ENCODE results near the gene LHFPL2. TPM values are rescaled to one million over a fixed set of nuclear protein-coding genes. Genes with fewer than 3 reads are reported as not detected.

LHFPL2 gene
- total RNA-seq, 2 donors from 2014 or later: 15.5 to 18.7 TPM

GRCh38 chr5:78537411-78537810 is 111.2 kb downstream of the LHFPL2 start:
- DNase-seq: no peak
- Histone ChIP-seq H3K9me3 (no peaks in the 10 kb centered on the region), H3K27ac (no peak overlapping the region), H3K4me1 (peaks cover 13% of the 10 kb centered on the region), H3K36me3 (replicated peaks in 1 of 2; ENCODE audit: insufficient read depth in 1 of 2, low read depth in 2 of 2) (no peaks in the 10 kb centered on the region), H3K27me3 (no peaks in the 10 kb centered on the region), H3K4me3 (no peak overlapping the region)
- 68 to 71% methylated on average over 5 of the region's 5 CpGs for WGBS, 2 donors
- intact Hi-C loops (cut with DNase I): no loop called here
- no peak for TF ChIP-seq POLR2A (IDR thresholded peaks at IDR 0.05)
- ATAC-seq: no peak

GRCh38 chr5:78536661-78537196 is 111.8 kb downstream of the LHFPL2 start:
- Histone ChIP-seq H3K4me1 (peaks cover 13% of the 10 kb centered on the region), H3K4me3 (no peak overlapping the region), H3K27me3 (no peaks in the 10 kb centered on the region), H3K9me3 (no peaks in the 10 kb centered on the region), H3K27ac (no peak overlapping the region), H3K36me3 (replicated peaks in 1 of 2; ENCODE audit: insufficient read depth in 1 of 2, low read depth in 2 of 2) (no peaks in the 10 kb centered on the region)
- ATAC-seq (no peak), DNase-seq (no peak)
- WGBS, 2 donors: 76 to 81% methylated on average over 7 of the region's 7 CpGs
- no peak for TF ChIP-seq POLR2A (IDR thresholded peaks at IDR 0.05)
- TF ChIP-seq CTCF (IDR thresholded peaks at IDR 0.05): no peak
- intact Hi-C loops (cut with DNase I): no loop called here

GRCh38 chr5:78534905-78535200 is 113.7 kb downstream of the LHFPL2 start:
- Histone ChIP-seq H3K4me1 (peaks cover 13% of the 10 kb centered on the region), H3K27ac (peak overlapping the region in 1 of 4 donors; percentile 41), H3K9me3 (no peaks in the 10 kb centered on the region), H3K36me3 (replicated peaks in 1 of 2; ENCODE audit: insufficient read depth in 1 of 2, low read depth in 2 of 2) (no peaks in the 10 kb centered on the region), H3K4me3 (no peak overlapping the region), H3K27me3 (no peaks in the 10 kb centered on the region)
- DNase-seq: no peak
- TF ChIP-seq CTCF (IDR thresholded peaks at IDR 0.05) (no peak), POLR2A (IDR thresholded peaks at IDR 0.05) (no peak)
- intact Hi-C loops (cut with DNase I): no loop called here
- ATAC-seq: no peak
- 87 to 88% methylated on average over 6 of the region's 6 CpGs for WGBS, 2 donors

GRCh38 chr5:78534148-78534904 is 114.2 kb downstream of the LHFPL2 start:
- DNase-seq (peak in 2 of 4 donors; percentile 21 to 52), ATAC-seq (peak; percentile 20)
- no peaks in the 10 kb centered on the region for H3K36me3 ChIP-seq (replicated peaks in 1 of 2; ENCODE audit: insufficient read depth in 1 of 2, low read depth in 2 of 2)
- H3K4me3 ChIP-seq: no peak overlapping the region
- no peaks in the 10 kb centered on the region for H3K9me3 ChIP-seq
- H3K4me1 ChIP-seq: peaks cover 13% of the 10 kb centered on the region
- TF ChIP-seq POLR2A (IDR thresholded peaks at IDR 0.05) (no peak), CTCF (IDR thresholded peaks at IDR 0.05) (no peak)
- no peaks in the 10 kb centered on the region for H3K27me3 ChIP-seq
- intact Hi-C loops (cut with DNase I): no loop called here
- 75 to 87% methylated on average over 24 of the region's 24 CpGs for WGBS, 2 donors
- H3K27ac ChIP-seq: peak overlapping the region in 3 of 4 donors; percentile 1 to 41 (median 24)

- H3K4me1 ChIP-seq: peaks cover 13% of the 10 kb centered on the region
- DNase-seq: no peak
- H3K27me3 ChIP-seq: no peaks in the 10 kb centered on the region
- no peaks in the 10 kb centered on the region for H3K9me3 ChIP-seq
- ATAC-seq: no peak
- WGBS, 2 donors: 71 to 73% methylated on average over 3 of the region's 3 CpGs
- no peak overlapping the region for H3K27ac ChIP-seq
- H3K36me3 ChIP-seq (replicated peaks in 1 of 2; ENCODE audit: insufficient read depth in 1 of 2, low read depth in 2 of 2): no peaks in the 10 kb centered on the region
- intact Hi-C loops (cut with DNase I): no loop called here
- TF ChIP-seq POLR2A (IDR thresholded peaks at IDR 0.05) (no peak), CTCF (IDR thresholded peaks at IDR 0.05) (peak in 5 of 7 experiments; percentile 9 to 42 (median 19))
- no peak overlapping the region for H3K4me3 ChIP-seq
Measured at GRCh38 chr5:78533356-78533755, 115.2 kb downstream of the LHFPL2 start.

Data from body of pancreas (tissue), 4 donors.